H54 (cell line): Measurements from ENCODE around the gene PDE4DIP.
"Not testable (repeated sequence)": the region's sequence is repeated elsewhere in the genome, so short reads cannot be mapped to it uniquely, and the experiment has no call there.

Experiments used
- DNase-seq: peaks from one replicate; pipeline ENCODE4 v3.0.0; 2011; ENCODE audit warnings: low spot score, mixed read lengths; ENCODE audit not compliant: insufficient read length
- FAIRE-seq: peaks from 3 replicates; lab custom pipeline; 2011; peaks lifted over from hg19 to GRCh38; lab: Jason Lieb, UNC

Gene PDE4DIP

DNA sequence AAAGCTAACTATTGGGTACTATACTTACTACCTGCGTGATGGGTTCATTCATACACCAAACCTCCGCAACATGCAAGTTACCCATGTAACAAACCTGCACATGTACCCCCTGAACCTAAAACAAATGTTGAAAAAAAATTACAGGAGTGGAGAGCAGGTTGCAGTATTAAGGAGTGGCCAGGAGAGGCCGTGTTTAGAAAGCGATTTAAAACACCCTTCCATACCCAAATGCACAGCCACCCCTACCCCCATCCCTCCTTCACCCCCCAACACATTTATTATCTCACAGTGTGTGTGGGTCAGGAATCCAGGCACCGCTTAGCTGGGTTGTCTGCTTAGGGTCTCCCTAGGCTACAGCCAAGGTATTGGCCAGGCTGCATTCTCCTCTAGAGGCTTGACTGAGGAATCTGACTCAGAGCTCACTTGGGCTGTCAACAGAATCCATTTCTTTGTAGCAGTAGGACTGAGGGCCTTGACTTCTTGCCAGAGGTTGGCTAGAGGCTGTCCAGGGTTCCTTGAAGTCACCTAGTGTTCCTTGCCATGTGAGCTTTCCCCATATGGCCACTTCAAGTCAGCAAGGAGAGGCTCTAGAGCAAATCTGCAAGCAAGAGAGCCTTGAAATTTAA, 67.2 kb downstream of the PDE4DIP start:
- not testable (repeated sequence) for DNase-seq, FAIRE-seq

DNA sequence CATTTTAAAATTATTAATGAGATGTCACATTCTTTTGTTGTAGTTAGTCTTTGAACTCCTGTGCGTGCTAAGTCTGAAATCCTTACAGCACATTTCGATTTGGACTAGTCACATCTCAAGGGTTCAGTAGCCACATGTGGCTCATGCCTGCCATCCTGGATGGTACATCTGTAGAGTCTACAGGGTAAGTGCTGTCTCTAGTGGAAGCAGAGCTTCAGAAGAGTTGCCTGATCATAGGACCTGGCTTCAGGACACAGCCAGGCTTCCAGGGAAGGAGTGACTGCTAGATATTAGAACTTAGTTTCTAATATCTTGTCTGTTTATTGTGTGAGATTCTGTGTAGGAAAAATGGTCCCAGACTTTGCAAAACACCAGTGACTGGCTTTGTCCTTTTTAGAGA, 72.0 kb downstream of the PDE4DIP start:
- not testable (repeated sequence) for FAIRE-seq, DNase-seq

DNA sequence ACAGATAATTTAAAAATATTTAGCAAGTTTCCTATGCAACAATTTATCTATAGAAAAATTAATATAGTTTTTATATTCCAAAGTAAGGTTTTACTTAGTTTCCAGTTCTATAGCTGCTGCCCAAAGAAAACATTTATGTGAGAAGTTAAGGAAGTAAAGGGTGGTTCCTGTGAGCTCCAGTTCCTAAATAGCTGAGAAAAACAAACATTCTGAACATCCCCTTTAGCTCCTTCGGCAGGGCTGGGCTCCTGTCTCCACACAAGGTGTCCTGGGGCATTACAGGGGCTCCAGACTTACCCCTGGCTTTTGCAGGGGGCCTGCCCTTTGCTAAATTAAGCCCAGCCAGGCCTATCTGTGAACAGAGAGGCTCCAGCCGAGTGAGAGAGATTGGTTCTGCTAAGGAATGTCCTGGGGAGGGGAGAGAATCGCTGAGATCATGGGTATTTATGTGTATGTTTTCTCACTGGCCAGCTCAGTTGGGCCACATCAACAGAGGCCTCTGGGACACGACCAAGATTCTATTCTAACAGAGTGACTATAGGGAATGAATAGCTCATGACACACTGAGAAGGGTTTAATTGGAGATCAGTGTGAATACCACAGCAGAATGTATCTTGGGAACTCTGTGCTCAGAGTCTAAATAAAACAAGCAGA, 72.6 kb downstream of the PDE4DIP start:
- FAIRE-seq, result peak; percentile 83
- not testable (repeated sequence) for DNase-seq

DNA sequence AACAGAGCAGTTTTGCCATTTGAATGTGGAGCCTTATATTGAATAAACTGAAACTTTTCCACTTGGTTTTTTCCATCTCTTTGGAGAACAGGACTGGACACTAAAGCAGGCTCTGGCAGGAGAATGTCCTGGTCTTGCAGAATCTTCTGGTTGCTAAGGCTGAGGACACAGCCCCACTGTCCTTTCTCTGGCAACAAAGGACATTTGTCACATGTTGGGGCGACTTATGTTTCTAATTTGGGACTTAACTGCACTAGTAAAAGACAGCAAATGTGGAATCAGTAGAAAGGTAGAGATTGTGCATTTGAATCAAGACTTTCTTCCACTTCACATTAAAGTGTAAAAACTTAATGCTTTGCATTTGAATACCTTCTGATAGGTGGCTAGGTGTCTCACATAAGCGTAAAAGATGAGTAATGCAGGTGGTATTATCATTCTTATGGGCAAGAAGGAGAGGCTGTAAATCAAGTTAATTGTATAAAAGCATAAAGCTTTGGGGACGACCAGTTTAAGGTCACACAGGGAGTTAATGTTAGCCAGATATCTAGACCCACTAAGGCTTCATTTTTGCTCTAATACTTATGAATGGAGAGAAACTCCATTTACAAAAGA, 74.7 kb downstream of the PDE4DIP start:
- FAIRE-seq, DNase-seq: not testable (repeated sequence)

DNA sequence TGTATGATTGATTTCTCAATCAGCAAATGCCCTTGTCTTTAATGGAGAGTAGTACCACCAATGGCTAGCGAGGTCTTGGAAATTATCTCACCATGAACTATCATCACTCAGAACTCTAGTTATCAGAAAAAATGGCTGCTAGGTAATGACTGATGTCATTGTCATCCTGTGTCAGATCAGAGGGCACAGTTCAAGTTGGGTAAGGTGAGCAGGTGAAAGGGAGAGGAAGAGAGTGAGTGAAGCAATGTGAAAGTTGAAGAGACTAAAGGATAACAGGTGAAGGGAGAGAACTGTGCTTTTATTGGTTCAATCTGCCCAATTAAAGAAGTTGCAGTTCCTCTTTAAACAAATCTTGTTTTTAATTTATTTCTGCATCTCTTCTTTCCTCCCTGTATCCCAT, 76.8 kb downstream of the PDE4DIP start:
- not testable (repeated sequence) for DNase-seq, FAIRE-seq

DNA sequence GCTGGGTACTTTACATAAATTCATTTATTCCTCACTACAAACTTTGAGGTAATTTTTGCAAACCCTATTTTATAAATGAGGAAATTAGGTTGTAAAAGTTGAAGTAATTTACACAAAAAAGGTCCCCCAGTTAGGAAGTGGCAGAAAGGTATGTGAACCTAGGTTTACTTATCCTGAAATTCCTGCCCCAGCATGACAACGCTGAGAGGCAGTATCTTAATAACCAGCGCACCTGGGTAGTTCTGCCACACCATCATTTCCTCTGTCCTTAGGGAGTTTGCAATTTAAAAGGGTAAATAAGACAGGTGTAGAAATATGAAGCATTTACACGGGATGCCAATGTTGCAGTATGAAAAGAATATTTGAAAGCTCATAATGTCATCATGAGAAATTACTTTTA, 79.6 kb downstream of the PDE4DIP start:
- FAIRE-seq, result not testable (repeated sequence)

DNA sequence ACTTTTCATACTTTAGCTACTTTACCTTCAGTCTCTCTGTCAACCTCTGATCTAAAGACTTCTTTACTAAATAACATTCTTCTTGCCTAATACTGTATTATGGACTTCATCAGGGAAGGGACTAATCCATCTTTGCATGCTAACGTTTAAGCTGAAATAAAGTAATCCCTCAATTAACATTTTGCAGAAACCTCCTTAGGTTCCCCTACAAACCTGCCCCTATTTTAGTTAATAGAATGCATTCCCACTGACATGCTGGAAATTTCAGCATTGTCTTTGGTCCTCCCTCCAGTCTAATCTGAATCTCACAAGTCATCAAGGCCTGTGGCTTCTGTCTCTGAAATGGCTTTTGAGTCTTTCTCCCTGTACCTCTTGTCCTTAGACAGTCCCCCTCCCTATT, 83.4 kb downstream of the PDE4DIP start:
- not testable (repeated sequence) for FAIRE-seq, DNase-seq

More for the DNA sequence above, 79.6 kb downstream of the PDE4DIP start:
- not testable (repeated sequence) for DNase-seq

DNA sequence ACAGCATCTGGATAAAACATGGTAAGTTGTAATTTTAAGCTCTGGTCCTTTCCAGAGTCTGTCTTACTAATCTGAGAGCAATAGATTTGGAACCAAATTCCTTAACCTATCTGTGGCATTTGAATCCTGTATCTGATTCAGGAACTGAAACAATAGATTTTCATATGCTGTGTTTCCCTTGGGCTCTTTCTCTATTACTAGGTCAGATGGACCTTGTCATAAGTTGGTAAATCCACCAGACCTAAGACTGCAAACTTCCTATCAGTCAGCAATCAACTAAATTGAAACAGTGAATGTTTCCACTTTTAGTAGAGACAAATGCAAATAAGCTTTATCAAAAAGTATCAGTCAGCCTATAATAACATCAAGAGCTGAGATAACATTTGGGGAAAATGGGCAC, 85.0 kb downstream of the PDE4DIP start:
- DNase-seq, FAIRE-seq: not testable (repeated sequence)

DNA sequence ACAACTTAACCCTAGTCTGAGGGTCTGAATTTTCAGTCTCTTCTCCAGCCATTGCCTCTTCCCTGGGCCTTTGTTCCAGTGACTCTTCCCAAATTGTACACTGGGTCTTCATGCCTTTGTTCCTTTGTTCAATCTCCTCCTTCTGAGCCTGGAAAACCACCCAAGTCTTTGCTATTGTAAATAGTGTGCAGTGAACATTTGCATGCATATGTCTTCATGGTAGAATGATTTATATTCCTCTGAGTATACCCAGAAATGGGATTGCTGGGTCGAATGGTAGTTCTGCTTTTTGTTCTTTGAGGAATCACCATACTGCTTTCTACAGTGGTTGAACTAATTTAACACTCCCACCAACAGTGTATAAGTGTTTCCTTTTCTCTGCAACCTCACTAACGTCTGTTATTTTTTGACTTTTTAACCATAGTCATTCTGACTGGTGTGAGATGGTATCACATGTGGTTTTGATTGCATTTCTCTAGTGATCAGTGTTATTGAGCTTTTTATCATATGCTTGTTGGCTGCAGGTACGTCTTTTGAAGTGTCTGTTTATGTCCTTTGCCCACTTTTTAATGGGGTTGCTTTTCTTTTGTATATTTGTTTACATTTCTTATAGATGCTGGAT, 91.3 kb downstream of the PDE4DIP start:
- not testable (repeated sequence) for DNase-seq, FAIRE-seq

DNA sequence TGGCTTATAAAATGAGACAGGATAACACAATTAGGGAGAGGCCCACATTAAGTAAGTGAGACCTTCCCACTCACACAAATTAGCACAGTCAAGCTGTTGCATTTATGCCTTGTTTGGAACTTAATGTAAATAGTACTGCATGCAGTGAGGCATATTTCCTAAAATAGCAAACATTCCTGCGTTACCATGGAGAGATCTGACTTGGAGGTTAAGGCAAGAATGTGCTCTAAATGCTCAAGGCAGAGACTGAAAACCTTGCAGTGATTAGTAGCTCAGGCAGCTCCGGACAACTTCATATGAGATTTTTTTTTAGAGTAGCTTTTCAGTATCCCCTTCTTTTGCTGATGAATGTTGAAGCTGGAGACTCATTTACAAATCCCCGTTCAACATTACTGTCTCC, 98.7 kb downstream of the PDE4DIP start:
- DNase-seq, result not testable (repeated sequence)
- FAIRE-seq, result peak; percentile 95

DNA sequence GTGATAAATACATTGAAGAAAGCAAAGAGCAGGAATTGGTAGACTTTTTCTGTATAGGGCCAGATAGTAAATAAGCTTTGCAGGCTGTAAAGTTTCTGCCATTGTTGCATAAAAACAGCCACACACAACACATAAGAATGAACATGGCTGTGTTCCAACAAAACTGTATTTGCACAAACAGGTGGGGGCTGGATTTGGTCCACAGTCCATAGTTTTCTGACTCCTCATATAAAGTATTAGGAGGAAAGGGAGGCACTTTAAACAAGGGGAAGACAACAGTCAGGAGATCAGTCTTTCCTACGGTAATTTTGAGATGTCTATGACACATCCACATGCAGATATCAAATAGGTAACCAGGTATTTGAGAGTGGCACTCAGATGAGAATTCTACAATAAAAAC, 100.9 kb downstream of the PDE4DIP start:
- not testable (repeated sequence) for DNase-seq, FAIRE-seq

DNA sequence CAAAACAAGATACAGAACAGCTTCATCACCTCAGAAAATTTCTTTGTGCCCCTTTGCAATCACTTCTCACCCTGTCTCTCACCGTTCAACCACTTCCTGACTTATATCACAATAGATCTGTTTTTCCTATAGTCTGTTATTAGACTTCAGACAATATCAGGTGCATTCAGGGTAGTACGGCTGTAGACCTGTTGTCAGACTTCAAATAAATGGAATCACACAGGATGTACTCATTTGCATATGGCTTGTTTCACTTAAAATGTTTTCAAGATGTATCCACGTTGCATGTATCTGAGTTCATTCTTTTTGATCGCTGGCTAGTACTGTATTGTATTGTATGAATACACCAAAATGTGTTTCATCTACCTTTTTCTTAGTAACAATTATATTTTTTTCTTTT, 104.5 kb downstream of the PDE4DIP start:
- FAIRE-seq, DNase-seq: not testable (repeated sequence)

DNA sequence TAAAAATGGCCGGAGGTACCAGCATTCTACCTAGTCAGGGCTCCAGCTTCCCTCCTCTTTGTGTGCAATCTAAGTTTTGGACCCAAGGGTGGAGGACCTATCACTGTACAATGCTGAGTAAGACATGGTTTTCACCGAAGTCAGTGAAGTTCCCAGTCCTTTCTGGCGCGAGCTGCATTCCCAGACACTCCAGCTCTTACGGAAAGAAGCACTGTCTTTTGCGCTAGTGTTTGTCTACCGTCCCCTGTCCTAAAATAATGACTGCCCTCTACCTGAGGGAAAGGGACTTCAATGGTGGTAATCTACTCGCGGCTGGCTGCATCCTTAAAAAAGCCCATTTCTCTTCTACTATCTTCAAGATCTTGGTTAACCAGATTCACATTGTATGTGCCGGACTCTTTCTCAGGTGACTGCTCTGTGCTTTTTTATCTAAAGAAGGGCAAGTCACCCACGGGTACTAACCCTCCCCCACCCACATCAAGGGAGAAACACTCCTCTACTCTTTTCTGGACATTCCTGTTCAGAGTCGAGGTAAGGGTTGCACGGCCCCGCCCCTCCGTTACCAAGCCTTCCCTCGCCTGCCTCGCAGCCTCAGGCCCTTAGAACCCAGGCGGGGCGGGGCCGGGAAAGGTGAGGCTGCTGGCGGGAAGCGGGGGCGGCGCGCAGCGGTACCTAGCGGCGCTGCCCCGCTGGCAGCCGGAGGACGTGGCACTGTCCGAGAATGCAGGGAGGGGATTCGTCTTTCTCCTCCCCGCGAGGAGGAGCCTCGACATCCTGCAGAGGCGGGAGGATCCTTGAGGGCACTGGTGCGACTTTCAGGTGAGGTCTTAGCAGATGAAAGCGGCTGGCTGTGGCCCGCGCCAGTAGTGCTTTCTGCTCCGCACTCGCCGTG, 107.4 kb downstream of the PDE4DIP start:
- peak; percentile 23 for FAIRE-seq
- not testable (repeated sequence) for DNase-seq

DNA sequence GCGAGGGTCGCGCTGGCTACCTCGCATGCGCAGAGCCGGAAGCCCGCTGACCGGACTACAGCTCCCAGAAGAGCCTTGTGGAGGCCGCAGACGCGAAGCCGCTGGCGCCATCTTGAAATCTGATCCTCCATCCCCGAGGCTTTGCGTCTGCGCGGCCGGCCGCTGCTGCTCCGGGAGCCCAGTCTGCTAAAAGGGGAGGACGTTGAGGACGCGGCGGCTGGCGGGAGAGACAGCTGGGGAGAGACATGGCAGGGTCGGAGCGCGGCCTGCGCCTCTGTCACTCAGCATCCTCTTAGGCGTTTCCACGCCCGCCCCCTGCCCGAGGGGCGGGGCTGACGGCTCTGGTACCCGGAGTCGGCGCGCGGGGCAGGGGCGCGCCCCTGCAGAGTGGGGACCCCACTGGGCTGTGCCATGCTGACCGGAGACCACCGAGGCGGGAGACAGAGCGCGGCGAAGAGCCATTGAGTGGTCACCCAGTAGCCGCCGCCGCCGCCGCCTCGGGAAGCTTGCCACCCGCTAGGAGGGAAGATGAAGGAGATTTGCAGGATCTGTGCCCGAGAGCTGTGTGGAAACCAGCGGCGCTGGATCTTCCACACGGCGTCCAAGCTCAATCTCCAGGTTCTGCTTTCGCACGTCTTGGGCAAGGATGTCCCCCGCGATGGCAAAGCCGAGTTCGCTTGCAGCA, 108.2 kb downstream of the PDE4DIP start:
- not testable (repeated sequence) for DNase-seq
- FAIRE-seq, result peak; percentile 55

DNA sequence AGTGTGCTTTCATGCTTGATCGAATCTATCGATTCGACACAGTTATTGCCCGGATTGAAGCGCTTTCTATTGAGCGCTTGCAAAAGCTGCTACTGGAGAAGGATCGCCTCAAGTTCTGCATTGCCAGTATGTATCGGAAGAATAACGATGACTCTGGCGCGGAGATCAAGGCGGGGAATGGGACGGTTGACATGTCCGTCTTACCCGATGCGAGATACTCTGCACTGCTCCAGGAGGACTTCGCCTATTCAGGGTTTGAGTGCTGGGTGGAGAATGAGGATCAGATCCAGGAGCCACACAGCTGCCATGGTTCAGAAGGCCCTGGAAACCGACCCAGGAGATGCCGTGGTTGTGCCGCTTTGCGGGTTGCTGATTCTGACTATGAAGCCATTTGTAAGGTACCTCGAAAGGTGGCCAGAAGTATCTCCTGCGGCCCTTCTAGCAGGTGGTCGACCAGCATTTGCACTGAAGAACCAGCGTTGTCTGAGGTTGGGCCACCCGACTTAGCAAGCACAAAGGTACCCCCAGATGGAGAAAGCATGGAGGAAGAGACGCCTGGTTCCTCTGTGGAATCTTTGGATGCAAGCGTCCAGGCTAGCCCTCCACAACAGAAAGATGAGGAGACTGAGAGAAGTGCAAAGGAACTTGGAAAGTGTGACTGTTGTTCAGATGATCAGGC, 108.8 kb downstream of the PDE4DIP start:
- not testable (repeated sequence) for FAIRE-seq, DNase-seq

DNA sequence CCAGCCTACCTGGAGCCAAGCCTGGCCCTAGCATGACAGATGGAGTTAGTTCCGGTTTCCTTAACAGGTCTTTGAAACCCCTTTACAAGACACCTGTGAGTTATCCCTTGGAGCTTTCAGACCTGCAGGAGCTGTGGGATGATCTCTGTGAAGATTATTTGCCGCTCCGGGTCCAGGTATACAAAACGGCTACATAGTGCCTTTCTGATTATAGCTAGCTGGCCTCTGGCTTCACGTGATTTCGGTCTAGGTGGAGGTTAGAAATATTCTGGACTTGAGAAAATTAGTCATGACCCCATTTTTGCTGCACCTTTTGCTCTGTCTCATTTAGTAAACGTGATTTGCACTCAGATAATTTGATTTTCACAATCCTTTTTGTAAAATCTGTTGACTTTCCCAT, 109.5 kb downstream of the PDE4DIP start:
- not testable (repeated sequence) for FAIRE-seq, DNase-seq

DNA sequence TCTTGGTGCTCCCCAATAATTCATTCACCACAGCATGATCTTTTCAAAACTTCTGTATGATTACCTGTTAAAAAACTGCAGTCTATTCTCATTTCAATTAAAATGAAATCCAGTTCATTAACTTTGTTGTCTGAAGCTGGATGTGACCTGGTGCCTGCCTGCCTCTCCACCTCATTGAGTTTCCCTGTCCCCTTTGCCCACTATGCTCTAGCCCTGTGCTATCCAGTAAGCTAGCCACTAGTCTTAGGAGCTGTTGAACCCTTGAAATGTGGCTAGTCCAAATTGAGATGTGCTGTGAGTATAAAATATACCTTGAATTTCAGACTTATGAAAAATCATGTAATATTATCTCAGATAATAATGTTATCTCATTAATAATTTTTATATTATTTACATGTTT, 114.1 kb downstream of the PDE4DIP start:
- DNase-seq, FAIRE-seq: not testable (repeated sequence)
